DND-41 (cell line): ENCODE data around the gene TEDC2.

Experiments used
- CTCF ChIP-seq: IDR thresholded peaks from 2 replicates; pipeline ENCODE4 v1.5.1; 2012; ENCODE audit warnings: borderline replicate concordance, low read length, moderate library complexity, mild to moderate bottlenecking; ENCODE audit not compliant: poor library complexity, severe bottlenecking; ENCODE audit errors: extremely low read depth
- EZH2 ChIP-seq: IDR thresholded peaks from 3 replicates; pipeline ENCODE4 v1.6.1; 2012; ENCODE audit warnings: borderline replicate concordance, low read depth, mild to moderate bottlenecking, moderate library complexity, low read length, inconsistent platforms; ENCODE audit not compliant: severe bottlenecking

- TF ChIP-seq CTCF (no peak), EZH2 (no peak)
Observed at GRCh38 chr16:2455081-2455845, 4.6 kb upstream of the TEDC2 start.
